Measurements from ENCODE around the gene SDK1.

- TF ChIP-seq CTCF (IDR thresholded peaks at IDR 0.05 in 2 of 3, conservative IDR thresholded peaks at IDR 0.05 in 1 of 3; ENCODE audit: control insufficient read depth in 2 of 3, extremely low read depth in 1 of 3, insufficient read depth in 1 of 3, low read depth in 3 of 3, low read length in 3 of 3) (no peak), BCLAF1 (IDR thresholded peaks at IDR 0.05) (no peak), POLR2A (IDR thresholded peaks at IDR 0.05; ENCODE audit: low read depth, low read length) (no peak), JUND (IDR thresholded peaks at IDR 0.05; ENCODE audit: low read depth, low read length) (no peak), BCL3 (IDR thresholded peaks at IDR 0.05; ENCODE audit: borderline replicate concordance, insufficient read depth, low read depth, low read length, poor library complexity, severe bottlenecking) (no peak), NRF1 (conservative IDR thresholded peaks at IDR 0.05; ENCODE audit: low read depth, low read length) (no peak)
Measured at GRCh38 chr7:3356173-3356572, 55.1 kb downstream of the SDK1 start.

All from GM12878 (cell line).